NB4 (cell line): Measurements from ENCODE around the gene ISL1.

ENCODE experiments used
- DNase-seq: peaks from one replicate; pipeline ENCODE4 v3.0.0; 2010; ENCODE audit warnings: low read depth
- H3K4me3 ChIP-seq: one replicate; pipeline ENCODE4 v1.5.1; 2011; ENCODE audit warnings: mild to moderate bottlenecking, low read depth, low read length, moderate library complexity
- CTCF ChIP-seq: IDR thresholded peaks from one replicate; pipeline ENCODE4 v1.5.1; 2012; ENCODE audit warnings: low read depth, low read length
- MAX ChIP-seq: IDR thresholded peaks from 2 replicates; pipeline ENCODE4 v1.6.1; 2011; ENCODE audit warnings: low read depth, low read length
- MYC ChIP-seq: IDR thresholded peaks from 2 replicates; pipeline ENCODE4 v1.6.1; 2011; ENCODE audit warnings: low read depth, low read length
- POLR2A ChIP-seq: IDR thresholded peaks from 2 replicates; pipeline ENCODE4 v1.6.1; 2011; ENCODE audit warnings: mild to moderate bottlenecking; ENCODE audit not compliant: insufficient read length; ENCODE audit errors: extremely low read depth

Gene ISL1

GRCh38 chr5:51382521-51383130, 622 bp upstream of the ISL1 start:
- TF ChIP-seq CTCF (no peak), POLR2A (no peak), MYC (no peak), MAX (no peak)
- no peak overlapping the region for H3K4me3 ChIP-seq
- DNase-seq = no peak

- no peak for DNase-seq
- no peak for TF ChIP-seq MAX
- TF ChIP-seq CTCF = no peak
- TF ChIP-seq MYC = no peak
- no peak for TF ChIP-seq POLR2A
- H3K4me3 ChIP-seq = no peak overlapping the region
These were observed 1.1 kb downstream of the ISL1 start for GRCh38 chr5:51384281-51384840.

- no peak overlapping the region for H3K4me3 ChIP-seq
- no peak for TF ChIP-seq MAX
- TF ChIP-seq CTCF = no peak
- TF ChIP-seq POLR2A = no peak
- no peak for TF ChIP-seq MYC
- DNase-seq = no peak
These were observed 2.0 kb downstream of the ISL1 start for GRCh38 chr5:51385216-51385615.

- TF ChIP-seq CTCF (no peak), POLR2A (no peak), MAX (no peak), MYC (no peak)
- H3K4me3 ChIP-seq = no peak overlapping the region
- no peak for DNase-seq
These were observed 4.0 kb downstream of the ISL1 start for GRCh38 chr5:51386916-51387883.

- TF ChIP-seq MYC = no peak
- TF ChIP-seq MAX = no peak
- no peak for TF ChIP-seq CTCF
- no peak for TF ChIP-seq POLR2A
- no peak overlapping the region for H3K4me3 ChIP-seq
- DNase-seq = no peak
These were observed 4.6 kb downstream of the ISL1 start for GRCh38 chr5:51387884-51388275.
